SK-N-SH (cell line): ENCODE data around the gene SPATA18. TPM values are rescaled to one million over a fixed set of nuclear protein-coding genes. Genes with fewer than 3 reads are reported as not detected.

Experiments used
- CTCF ChIA-PET: fragments of 300-600, 350-600 bp; formaldehyde crosslinking; extraction: SDS; loops from one replicate; lab custom pipeline; 2021; lab: Yijun Ruan, JAX
- POLR2A ChIA-PET: fragments of 350-600 bp; sonication (Branson Sonifier 250); formaldehyde crosslinking; extraction: SDS; loops from one replicate; lab custom pipeline; 2020; ENCODE audit warnings: antibody characterized with exemption, inconsistent platforms; lab: Yijun Ruan, JAX
- DNase-seq: peaks from one replicate; pipeline ENCODE4 v3.0.0; 2012
- H2AFZ ChIP-seq: fragments of 200-600 bp; sonication (generic); 2 replicates; pipeline ENCODE4 v1.8.1; 2016; ENCODE audit warnings: antibody characterized with exemption, mild to moderate bottlenecking, low read depth
- H3F3A ChIP-seq: fragments of 200-600 bp; sonication (generic); replicated peaks from 2 replicates; pipeline ENCODE3; 2016; ENCODE audit warnings: antibody characterized with exemption, mild to moderate bottlenecking; ENCODE audit not compliant: insufficient read depth
- H3K27ac ChIP-seq, 2 experiments: fragments of 200-500 bp in 1 of 2; fragments of 200-600 bp in 1 of 2; sonication (Bioruptor generic) in 1 of 2; sonication (generic), shearing (Covaris generic) in 1 of 2; 2 replicates each; pipeline versions ENCODE4 v1.5.1 to v1.6.1; 2014 to 2016; ENCODE audit warnings: low read depth in 2 of 2, inconsistent platforms in 1 of 2, low read length in 1 of 2, mild to moderate bottlenecking in 1 of 2, mixed read lengths in 1 of 2
- H3K27me3 ChIP-seq: fragments of 200-600 bp; sonication (generic), shearing (Covaris generic); 2 replicates; pipeline ENCODE4 v1.6.1; 2016; ENCODE audit warnings: mixed run types; ENCODE audit not compliant: insufficient read depth
- H3K36me3 ChIP-seq, 2 experiments: fragments of 200-500 bp in 1 of 2; fragments of 200-600 bp in 1 of 2; sonication (Bioruptor generic) in 1 of 2; sonication (generic) in 1 of 2; replicated peaks in 1 of 2; 2 replicates each; pipeline versions ENCODE3 to v1.5.1; 2014 to 2016; ENCODE audit warnings: low read length in 1 of 2, mild to moderate bottlenecking in 1 of 2; ENCODE audit not compliant: insufficient read depth in 2 of 2, control insufficient read depth in 1 of 2
- H3K4me1 ChIP-seq, 2 experiments: fragments of 200-500 bp in 1 of 2; fragments of 200-600 bp in 1 of 2; sonication (Bioruptor generic) in 1 of 2; sonication (generic), shearing (Covaris generic) in 1 of 2; 2 replicates each; pipeline versions ENCODE4 v1.5.1 to v1.6.1; 2014 to 2016; ENCODE audit warnings: low read depth in 1 of 2, low read length in 1 of 2, mixed run types in 1 of 2; ENCODE audit not compliant: insufficient read depth in 2 of 2, control insufficient read depth in 1 of 2
- H3K4me2 ChIP-seq: fragments of 200-600 bp; sonication (generic), shearing (Covaris generic); 2 replicates; pipeline ENCODE4 v1.6.1; 2017; ENCODE audit warnings: mixed run types
- H3K4me3 ChIP-seq, 2 experiments: fragments of 200-500 bp in 1 of 2; fragments of 200-600 bp in 1 of 2; sonication (Bioruptor generic) in 1 of 2; sonication (generic), shearing (Covaris generic) in 1 of 2; 2 replicates each; pipeline versions ENCODE4 v1.5.1 to v1.8.1; 2014 to 2016; ENCODE audit warnings: low read depth in 2 of 2, inconsistent platforms in 1 of 2, low read length in 1 of 2, mild to moderate bottlenecking in 1 of 2, mixed read lengths in 1 of 2, moderate library complexity in 1 of 2
- H3K79me2 ChIP-seq: fragments of 200-600 bp; sonication (generic); 2 replicates; pipeline ENCODE4 v1.8.1; 2017; ENCODE audit warnings: mild to moderate bottlenecking; ENCODE audit not compliant: insufficient read depth
- H3K9ac ChIP-seq: fragments of 200-600 bp; sonication (generic); 2 replicates; pipeline ENCODE4 v1.6.1; 2017; ENCODE audit warnings: mixed run types
- H3K9me2 ChIP-seq: fragments of 200-600 bp; sonication (generic); 2 replicates; pipeline ENCODE4 v1.6.1; 2017; ENCODE audit warnings: mixed run types
- H3K9me3 ChIP-seq: fragments of 200-600 bp; sonication (generic); 2 replicates; pipeline ENCODE4 v1.6.1; 2017; ENCODE audit warnings: mixed run types, mild to moderate bottlenecking, moderate library complexity
- H4K20me1 ChIP-seq: fragments of 200-600 bp; sonication (generic); 2 replicates; pipeline ENCODE4 v1.6.1; 2017; ENCODE audit warnings: mild to moderate bottlenecking, mixed run types; ENCODE audit not compliant: insufficient read depth
- EP300 ChIP-seq, 2 experiments: IDR thresholded peaks; 2 replicates each; pipeline versions ENCODE4 v1.4.0 to v1.6.1; 2012; ENCODE audit warnings: borderline replicate concordance in 1 of 2, low read depth in 1 of 2, low read length in 1 of 2
- EZH2phosphoT487 ChIP-seq: fragments of 200-600 bp; sonication (generic); IDR thresholded peaks from 2 replicates; pipeline ENCODE4 v1.6.1; 2017; ENCODE audit warnings: low read depth, mixed run types, mild to moderate bottlenecking, antibody characterized with exemption, moderate library complexity, borderline replicate concordance
- FOSL2 ChIP-seq: IDR thresholded peaks from 2 replicates; pipeline ENCODE4 v1.4.0; 2012; ENCODE audit warnings: low read depth, mild to moderate bottlenecking, moderate library complexity, borderline replicate concordance
- MEF2A ChIP-seq: IDR thresholded peaks from 2 replicates; pipeline ENCODE4 v1.4.0; 2012; ENCODE audit warnings: low read depth, borderline replicate concordance
- REST ChIP-seq: IDR thresholded peaks from 2 replicates; pipeline ENCODE4 v1.6.1; 2012; ENCODE audit warnings: mild to moderate bottlenecking, low read depth, low read length, moderate library complexity
- SMC3 ChIP-seq: IDR thresholded peaks from 2 replicates; pipeline ENCODE4 v1.6.1; 2012; ENCODE audit warnings: low read depth, low read length, improper control_type of control experiment
- TAF1 ChIP-seq: IDR thresholded peaks from 2 replicates; pipeline ENCODE4 v1.6.1; 2012; ENCODE audit warnings: low read depth, mild to moderate bottlenecking, low read length, moderate library complexity, borderline replicate concordance
- TCF12 ChIP-seq: IDR thresholded peaks from 2 replicates; pipeline ENCODE4 v1.4.0; 2012
- USF2 ChIP-seq: fragments of 150-350 bp; IDR thresholded peaks from 2 replicates; pipeline ENCODE4 v1.6.1; 2017; ENCODE audit warnings: antibody characterized with exemption, low read length, low read depth, borderline replicate concordance
- WGBS: methylation state at CpG from one replicate; pipeline ENCODE4 v1.1.6; 2017; ENCODE audit warnings: low lambda C conversion rate; 5-methylcytosine and 5-hydroxymethylcytosine counted together
- polyA plus RNA-seq, 3 experiments: library from polyadenylated mRNA; depleted of rRNA; stranded (reverse); fragments of >200 nt; gene quantifications; 2 replicates each; pipeline ENCODE4 v1.2.3, GENCODE V29; 2012
- TF ChIP-seq, protein P1 (sequence below): IDR thresholded peaks from 2 replicates; pipeline ENCODE4 v1.4.0; 2012; ENCODE audit warnings: low read depth, borderline replicate concordance

Gene SPATA18
- polyA plus RNA-seq, 1 of the 3 experiments (the other 2 are of a cell fraction) = 1.2 TPM

DNA sequence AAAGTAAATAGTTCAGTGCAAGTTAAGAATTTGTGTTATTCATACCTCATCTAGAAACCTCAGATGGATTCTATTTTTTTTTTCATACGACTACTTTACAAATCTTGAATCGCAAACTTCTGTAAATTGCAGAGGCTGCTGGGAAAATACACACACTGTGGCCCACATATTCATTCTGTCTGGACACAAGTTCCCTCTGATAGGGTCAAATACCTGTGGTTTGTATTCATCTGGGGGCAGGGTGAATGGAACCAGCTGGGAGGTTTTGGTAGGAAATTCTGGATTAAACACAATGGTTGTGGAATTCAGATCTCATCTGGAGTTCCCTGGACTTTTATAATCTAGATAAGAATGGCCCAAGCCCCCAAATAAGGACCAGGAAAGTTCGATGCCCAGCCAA is 56.2 kb downstream of the SPATA18 start:
- Histone ChIP-seq H3K4me1 (peaks cover 0 to 9% of the 10 kb centered on the region in 2 experiments; a peak in 2 of 4 replicates), H3K36me3 (no peaks in the 10 kb centered on the region), H3K27ac (peak overlapping the region in 1 of 2 experiments; percentile 58; a peak in 1 of 4 replicates), H4K20me1 (no peaks in the 10 kb centered on the region), H3K9me3 (no peaks in the 10 kb centered on the region), H3K79me2 (no peaks in the 10 kb centered on the region), H3K9ac (no peak overlapping the region), H3K4me3 (no peak overlapping the region), H3K4me2 (no peak overlapping the region), H3F3A (peaks cover 11% of the 10 kb centered on the region), H3K27me3 (no peaks in the 10 kb centered on the region), H2AFZ (no peak overlapping the region), H3K9me2 (no peaks in the 10 kb centered on the region)
- ChIA-PET POLR2A (no interaction called here), CTCF (interaction anchor here (1.2 kb wide), 2 partner anchors 11 to 438 kb away, joined by 3 read pairs; no protein-coding TSS in a partner anchor)
- 66% methylated on average over 3 of the region's 3 CpGs for WGBS
- TF ChIP-seq USF2 (no peak), MEF2A (no peak), EZH2phosphoT487 (no peak), FOSL2 (no peak), TAF1 (no peak), REST (no peak), TCF12 (no peak), SMC3 (no peak), EP300 (IDR thresholded peaks at IDR 0.05; ENCODE audit: borderline replicate concordance in 1 of 2, low read depth in 1 of 2, low read length in 1 of 2) (no peak)
- TF ChIP-seq, protein P1, sequence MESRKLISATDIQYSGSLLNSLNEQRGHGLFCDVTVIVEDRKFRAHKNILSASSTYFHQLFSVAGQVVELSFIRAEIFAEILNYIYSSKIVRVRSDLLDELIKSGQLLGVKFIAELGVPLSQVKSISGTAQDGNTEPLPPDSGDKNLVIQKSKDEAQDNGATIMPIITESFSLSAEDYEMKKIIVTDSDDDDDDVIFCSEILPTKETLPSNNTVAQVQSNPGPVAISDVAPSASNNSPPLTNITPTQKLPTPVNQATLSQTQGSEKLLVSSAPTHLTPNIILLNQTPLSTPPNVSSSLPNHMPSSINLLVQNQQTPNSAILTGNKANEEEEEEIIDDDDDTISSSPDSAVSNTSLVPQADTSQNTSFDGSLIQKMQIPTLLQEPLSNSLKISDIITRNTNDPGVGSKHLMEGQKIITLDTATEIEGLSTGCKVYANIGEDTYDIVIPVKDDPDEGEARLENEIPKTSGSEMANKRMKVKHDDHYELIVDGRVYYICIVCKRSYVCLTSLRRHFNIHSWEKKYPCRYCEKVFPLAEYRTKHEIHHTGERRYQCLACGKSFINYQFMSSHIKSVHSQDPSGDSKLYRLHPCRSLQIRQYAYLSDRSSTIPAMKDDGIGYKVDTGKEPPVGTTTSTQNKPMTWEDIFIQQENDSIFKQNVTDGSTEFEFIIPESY = no peak
- no peak for DNase-seq
